ENCODE results near the gene GBP7. TPM values are rescaled to one million over a fixed set of nuclear protein-coding genes. Genes with fewer than 3 reads are reported as not detected.

GBP7 gene
- total and polyA plus RNA-seq, 2 donors from 2014 or later = not detected

DNA sequence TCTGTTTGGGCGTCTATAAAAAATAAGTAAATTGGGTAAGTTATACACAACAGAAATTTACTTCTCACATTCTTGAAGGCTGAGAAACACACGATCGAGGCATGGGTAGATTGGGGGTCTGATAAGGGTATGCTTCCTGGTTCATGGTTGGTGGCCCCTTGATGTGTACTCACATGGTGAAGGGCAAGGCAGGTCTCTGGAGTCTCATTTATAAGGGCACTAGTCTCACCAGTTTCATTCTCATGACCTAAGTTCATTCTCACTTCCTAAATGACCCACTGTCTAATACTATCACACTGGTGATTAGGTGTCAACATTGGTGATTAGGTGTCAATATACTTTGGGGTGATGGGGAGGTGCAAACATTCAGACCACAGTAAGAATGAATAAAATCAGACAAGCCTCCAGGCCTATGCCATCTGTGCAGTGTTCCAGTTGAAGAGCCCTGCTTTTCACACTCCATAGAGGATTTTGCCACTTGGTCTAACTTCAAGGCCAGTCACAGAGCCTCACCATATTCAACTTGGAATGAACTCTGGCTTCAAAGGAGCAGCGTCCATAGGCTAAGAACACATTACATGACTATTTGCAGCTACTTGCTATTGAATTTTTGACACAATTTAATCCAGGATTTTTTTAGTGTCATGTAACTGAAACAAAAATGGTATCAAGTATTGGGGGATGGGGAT is 25.4 kb upstream of the GBP7 start:
- H3K27ac ChIP-seq (ENCODE audit: low read depth in 2 of 2, low read length in 2 of 2) = no peak overlapping the region
- no peak for TF ChIP-seq CTCF (IDR thresholded peaks at IDR 0.05; ENCODE audit: borderline replicate concordance, extremely low read depth, insufficient read depth)
- H3K4me3 ChIP-seq (ENCODE audit: low read length in 3 of 3) = no peak overlapping the region
- intact Hi-C loops (cut with DNase I) = loop anchor here (10.0 kb wide), 1 partner anchor 64 kb away; no protein-coding TSS in a partner anchor
- H3K36me3 ChIP-seq (ENCODE audit: control insufficient read depth in 2 of 3, insufficient read depth in 3 of 3, low read length in 3 of 3) = no peaks in the 10 kb centered on the region
- H3K9ac ChIP-seq (ENCODE audit: low read length in 3 of 3) = no peak overlapping the region
- no peak for DNase-seq
- H3K27me3 ChIP-seq (ENCODE audit: control insufficient read depth, insufficient read depth, low read length) = no peaks in the 10 kb centered on the region
- H3K4me1 ChIP-seq (ENCODE audit: control insufficient read depth in 2 of 3, insufficient read depth in 2 of 3, low read depth in 1 of 3, low read length in 3 of 3) = no peaks in the 10 kb centered on the region
- FAIRE-seq = no peak
- H3K9me3 ChIP-seq (ENCODE audit: control insufficient read depth in 2 of 3, insufficient read depth in 1 of 3, low read length in 3 of 3) = peaks cover 0 to 8% (median 0%) of the 10 kb centered on the region in 3 donors

GRCh38 chr1:89200663-89201062 is 24.9 kb upstream of the GBP7 start:
- no peak overlapping the region for H3K9ac ChIP-seq (ENCODE audit: low read length in 3 of 3)
- peak in 1 of 5 donors; percentile 29 for DNase-seq
- H3K27ac ChIP-seq (ENCODE audit: low read depth in 2 of 2, low read length in 2 of 2) = no peak overlapping the region
- FAIRE-seq = no peak
- H3K4me1 ChIP-seq (ENCODE audit: control insufficient read depth in 2 of 3, insufficient read depth in 2 of 3, low read depth in 1 of 3, low read length in 3 of 3) = no peaks in the 10 kb centered on the region
- intact Hi-C loops (cut with DNase I) = loop anchor here (10.0 kb wide), 1 partner anchor 64 kb away; no protein-coding TSS in a partner anchor
- H3K4me3 ChIP-seq (ENCODE audit: low read length in 3 of 3) = no peak overlapping the region
- H3K9me3 ChIP-seq (ENCODE audit: control insufficient read depth in 2 of 3, insufficient read depth in 1 of 3, low read length in 3 of 3) = peaks cover 0 to 8% (median 0%) of the 10 kb centered on the region in 3 donors
- no peaks in the 10 kb centered on the region for H3K36me3 ChIP-seq (ENCODE audit: control insufficient read depth in 2 of 3, insufficient read depth in 3 of 3, low read length in 3 of 3)
- TF ChIP-seq CTCF (IDR thresholded peaks at IDR 0.05; ENCODE audit: borderline replicate concordance, extremely low read depth, insufficient read depth) = no peak
- no peaks in the 10 kb centered on the region for H3K27me3 ChIP-seq (ENCODE audit: control insufficient read depth, insufficient read depth, low read length)

GRCh38 chr1:89199525-89200031 is 23.8 kb upstream of the GBP7 start:
- Histone ChIP-seq H3K27me3 (ENCODE audit: control insufficient read depth, insufficient read depth, low read length) (no peaks in the 10 kb centered on the region), H3K9me3 (ENCODE audit: control insufficient read depth in 2 of 3, insufficient read depth in 1 of 3, low read length in 3 of 3) (no peaks in the 10 kb centered on the region), H3K4me1 (ENCODE audit: control insufficient read depth in 2 of 3, insufficient read depth in 2 of 3, low read depth in 1 of 3, low read length in 3 of 3) (no peaks in the 10 kb centered on the region), H3K36me3 (ENCODE audit: control insufficient read depth in 2 of 3, insufficient read depth in 3 of 3, low read length in 3 of 3) (no peaks in the 10 kb centered on the region), H3K27ac (ENCODE audit: low read depth in 2 of 2, low read length in 2 of 2) (peak overlapping the region in 1 of 2 donors; percentile 81), H3K4me3 (ENCODE audit: low read length in 3 of 3) (peak overlapping the region in 2 of 3 donors; percentile 68 to 79), H3K9ac (ENCODE audit: low read length in 3 of 3) (peak overlapping the region in 1 of 3 donors; percentile 52)
- intact Hi-C loops (cut with DNase I) = loop anchor here (10.0 kb wide), 1 partner anchor 65 kb away; no protein-coding TSS in a partner anchor
- FAIRE-seq (peak; percentile 79), DNase-seq (no peak)
- TF ChIP-seq CTCF (IDR thresholded peaks at IDR 0.05; ENCODE audit: borderline replicate concordance, extremely low read depth, insufficient read depth) = no peak
